HG03175 (cell line): Measurements from ENCODE around the gene THRA.

Source experiments
- ATAC-seq: cut with Tn5 transposase; IDR thresholded peaks from one replicate; pipeline ENCODE4 v1.9.1; 2021; ENCODE audit warnings: mild to moderate bottlenecking, moderate library complexity; ENCODE audit not compliant: unreplicated experiment

The THRA gene

GRCh38 chr17:40064971-40065768 is 2.4 kb downstream of the THRA start:
- no peak for ATAC-seq

DNA sequence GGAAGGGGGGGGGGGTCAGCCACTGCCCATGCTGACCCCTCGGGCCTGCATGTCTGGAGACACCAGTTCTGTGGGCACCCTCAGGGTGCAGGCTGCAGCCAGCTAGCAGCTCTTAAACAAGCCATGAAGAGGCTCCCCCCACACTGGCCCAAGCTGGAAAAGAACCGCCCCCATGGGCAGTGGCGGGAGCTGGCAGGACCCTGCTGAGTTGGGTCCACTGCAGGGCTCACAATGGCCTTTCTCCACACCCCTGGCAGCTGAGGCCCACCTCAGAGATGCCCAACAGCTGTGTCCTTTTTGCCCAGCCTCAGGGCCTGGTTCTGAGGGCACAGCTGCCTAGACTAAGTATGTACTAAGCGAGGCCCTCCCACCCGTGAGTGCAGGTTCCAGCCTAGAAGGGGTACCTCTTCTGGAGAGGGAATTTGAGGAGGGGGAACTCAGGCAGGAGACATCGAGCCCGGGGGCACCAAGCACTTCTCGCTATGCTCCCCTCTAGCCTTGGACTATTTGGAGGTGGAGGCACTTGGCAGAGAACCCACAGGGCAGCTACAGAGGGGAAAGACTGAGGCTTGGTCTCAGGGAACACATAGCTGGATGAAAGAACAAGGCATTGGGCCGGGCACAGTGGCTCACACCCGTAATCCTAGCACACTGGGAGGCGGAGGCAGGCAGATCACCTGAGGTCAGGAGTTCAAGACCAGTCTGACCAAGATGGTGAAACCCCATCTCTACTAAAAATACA is 3.2 kb downstream of the THRA start:
- ATAC-seq, result no peak

- ATAC-seq, result no peak
Measured at GRCh38 chr17:40067710-40068109, 4.9 kb downstream of the THRA start.

GRCh38 chr17:40068129-40068581 is 5.4 kb downstream of the THRA start:
- no peak for ATAC-seq

GRCh38 chr17:40068584-40068916 is 5.8 kb downstream of the THRA start:
- ATAC-seq, result no peak

DNA sequence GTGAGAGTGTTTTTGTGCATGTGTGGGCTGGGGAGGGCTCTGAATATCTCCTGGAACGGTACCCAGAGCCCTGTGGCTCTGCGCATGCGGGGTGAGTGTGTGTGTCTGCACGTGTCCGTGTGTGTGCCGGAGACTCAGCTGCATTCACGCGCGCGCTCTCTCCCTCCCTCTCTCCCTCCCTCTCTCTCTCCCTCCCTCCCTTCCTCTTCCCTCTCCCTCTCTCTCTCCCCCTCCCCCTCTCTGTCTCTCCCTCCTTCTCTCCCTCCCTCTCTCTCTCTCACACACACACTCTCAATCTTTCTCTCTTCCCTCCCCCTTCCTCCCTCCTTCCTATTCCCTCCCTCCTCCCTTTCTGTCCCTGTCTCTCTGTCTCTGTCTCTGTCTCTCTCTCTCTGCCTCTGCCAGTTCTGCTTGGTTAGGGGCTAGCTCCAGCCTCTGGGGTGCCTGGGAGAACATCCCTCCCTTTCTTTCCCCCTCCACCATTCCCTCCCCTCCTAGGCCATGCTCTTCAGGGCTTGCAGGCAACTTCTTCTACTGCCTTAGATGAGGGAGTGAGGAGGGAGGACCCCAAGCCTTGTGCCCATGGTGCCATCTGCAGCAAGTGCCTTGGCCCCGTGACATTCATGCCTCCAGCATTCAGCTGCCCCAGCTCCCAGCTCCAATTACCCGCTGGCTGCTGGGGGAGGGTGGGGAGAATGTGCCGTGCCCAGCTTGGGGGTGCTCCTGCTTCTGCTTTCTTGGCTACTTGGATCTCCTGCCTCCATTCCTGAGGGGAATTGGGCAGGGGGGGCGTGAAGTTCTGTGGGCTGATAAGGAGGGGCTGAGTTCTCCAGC is 6.4 kb downstream of the THRA start:
- no peak for ATAC-seq

- no peak for ATAC-seq
Measured at GRCh38 chr17:40069751-40070708, 7.3 kb downstream of the THRA start.

DNA sequence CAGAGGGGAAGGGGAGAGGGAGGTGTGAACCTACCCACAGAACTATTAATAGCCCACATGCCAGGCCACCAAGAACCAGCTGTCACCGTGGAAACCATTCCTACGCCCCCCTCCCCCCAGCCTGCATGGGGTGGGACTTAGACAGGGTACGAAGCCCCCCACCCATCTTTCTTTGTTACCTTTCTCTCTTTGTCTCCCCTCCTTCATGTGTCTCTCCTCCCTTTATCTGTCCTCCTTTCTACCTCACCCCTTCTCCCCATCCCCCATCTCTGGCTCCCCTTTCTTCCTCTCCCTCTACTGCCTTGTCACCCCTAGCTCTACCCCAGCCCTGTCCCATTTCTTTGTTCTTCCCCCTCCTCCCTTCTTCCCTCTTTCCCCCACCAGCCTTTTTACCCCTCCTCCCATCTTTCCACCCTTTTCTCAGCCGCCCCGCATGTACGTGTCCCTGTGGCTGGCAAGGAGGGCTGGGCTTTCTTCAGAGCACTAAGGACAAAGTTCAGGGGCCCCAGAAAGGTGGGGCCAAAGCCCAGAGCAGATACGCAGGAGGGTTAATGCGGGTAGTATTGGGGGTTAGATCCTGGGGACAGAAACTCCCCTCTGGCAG is 8.0 kb downstream of the THRA start:
- no peak for ATAC-seq

DNA sequence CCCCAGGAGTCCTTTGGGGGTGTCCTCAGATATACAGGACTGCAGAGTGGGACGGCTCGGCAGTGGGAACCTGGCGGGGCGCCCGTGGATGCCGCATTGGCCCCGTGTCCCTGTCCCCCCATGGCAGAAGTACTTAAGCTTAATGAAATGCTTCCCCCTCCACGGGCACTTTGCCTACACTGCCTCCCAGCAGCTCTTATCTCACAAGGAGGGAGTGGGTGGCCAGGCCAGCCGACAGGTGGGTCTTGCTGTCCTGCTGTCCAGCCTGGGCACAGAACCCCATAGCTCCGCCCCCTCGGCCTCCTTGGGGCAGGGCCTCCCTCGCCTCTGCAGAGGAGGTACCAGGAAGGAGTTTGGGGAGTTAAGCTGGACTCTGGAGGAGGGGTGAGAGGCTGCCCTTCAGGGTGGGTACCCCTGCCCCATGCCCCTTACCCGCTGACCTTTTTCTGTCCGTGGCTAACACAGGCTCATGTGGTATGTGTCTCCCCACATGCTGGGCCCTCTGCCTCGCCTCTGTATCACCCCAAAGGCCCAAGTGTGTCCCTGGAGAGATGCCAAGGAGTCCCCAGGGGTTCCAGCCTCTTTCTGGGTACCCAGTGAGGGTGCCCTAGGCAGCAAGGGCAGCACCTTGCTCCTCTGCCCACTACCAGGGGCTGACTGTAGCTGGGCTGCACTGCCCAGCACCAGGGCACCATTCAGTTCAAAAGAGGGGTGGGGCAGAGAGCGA is 8.7 kb downstream of the THRA start:
- no peak for ATAC-seq

DNA sequence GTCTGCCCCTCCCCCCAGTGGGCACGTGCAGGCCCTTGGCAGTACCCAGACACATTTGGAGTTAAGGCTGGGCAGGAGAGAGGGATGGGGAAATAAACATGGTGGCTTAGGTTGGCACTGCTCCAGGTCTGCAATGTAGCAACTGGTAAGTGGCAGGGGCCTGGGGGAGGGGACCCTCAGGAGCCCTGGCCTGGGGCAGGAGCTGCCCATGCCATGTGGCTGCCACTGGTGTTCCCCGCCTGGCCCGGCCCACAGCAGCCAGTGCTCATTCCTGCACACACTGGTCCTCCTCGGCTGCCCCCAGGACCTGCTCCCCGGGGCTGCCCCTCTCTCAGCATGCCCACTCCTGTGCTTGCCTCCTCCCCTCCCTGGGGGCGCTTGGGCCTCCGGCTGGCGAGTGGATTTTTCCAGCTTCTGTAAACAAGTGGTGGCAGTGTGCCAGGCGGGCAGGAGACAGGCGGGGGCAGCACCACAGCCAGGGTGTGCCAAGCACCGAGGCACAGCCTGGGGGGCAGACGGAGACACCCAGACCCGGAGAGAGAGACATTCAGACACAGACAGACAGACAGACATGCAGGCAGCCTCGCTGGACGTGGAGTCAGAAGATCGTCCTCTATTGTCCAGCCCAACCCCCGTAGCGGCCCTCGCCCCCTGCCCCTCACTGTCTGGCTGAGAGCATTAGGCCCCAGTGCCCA is 9.4 kb downstream of the THRA start:
- no peak for ATAC-seq

- ATAC-seq, result no peak
Measured at GRCh38 chr17:40072735-40073346, 10.1 kb downstream of the THRA start.

DNA sequence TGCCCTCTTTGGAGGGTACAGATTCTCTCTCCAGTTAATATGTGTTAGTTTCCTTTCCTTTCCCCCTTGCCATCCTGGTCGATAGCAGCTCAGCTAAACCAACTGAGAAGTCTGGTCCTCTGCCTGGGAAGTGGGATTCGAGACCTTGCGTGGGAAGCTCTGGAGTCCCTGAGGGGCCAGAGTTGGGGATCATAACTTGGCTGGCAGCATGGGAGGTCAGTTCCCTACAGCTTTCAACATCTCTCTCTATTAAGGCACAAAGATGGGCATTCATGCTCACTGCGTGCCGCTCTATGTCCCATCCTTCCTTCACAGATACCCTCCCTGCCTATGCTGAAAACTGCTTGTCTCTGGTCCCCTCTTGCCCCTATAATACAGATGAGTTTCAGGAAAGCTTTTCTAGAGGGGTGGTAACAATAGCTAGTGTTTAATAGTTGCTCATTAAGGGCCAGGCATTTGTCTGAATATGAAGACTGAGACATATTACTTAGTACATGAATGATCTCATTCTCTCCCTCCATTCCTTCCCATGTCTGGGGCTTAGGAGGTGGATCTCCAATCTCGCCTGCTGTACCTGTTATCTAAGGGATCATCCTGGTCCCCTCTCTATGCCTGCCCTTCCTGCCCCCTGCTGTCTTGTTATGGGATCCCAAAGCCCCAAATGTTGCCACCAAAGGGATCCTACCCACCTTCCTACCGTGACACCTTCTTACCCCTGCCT is 10.8 kb downstream of the THRA start:
- no peak for ATAC-seq

DNA sequence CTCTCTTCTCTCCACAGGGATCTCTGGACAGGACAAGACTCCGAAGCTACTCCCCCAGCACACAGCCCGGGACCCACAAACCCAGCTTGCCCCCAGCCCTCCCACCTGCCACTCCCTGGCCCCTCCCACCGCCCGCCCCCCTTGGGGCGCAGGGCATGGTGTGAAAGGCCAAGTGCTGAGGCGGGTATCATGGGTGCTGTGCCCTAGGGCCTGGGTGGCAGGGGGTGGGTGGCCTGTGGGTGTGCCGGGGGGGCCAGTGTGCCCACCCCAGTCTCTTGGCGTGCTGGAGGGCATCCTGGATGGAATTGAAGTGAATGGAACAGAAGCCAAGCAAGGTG is 11.4 kb downstream of the THRA start:
- ATAC-seq, result no peak

GRCh38 chr17:40074871-40075200 is 12.1 kb downstream of the THRA start:
- no peak for ATAC-seq

GRCh38 chr17:40075201-40075941 is 12.6 kb downstream of the THRA start:
- ATAC-seq, result no peak

- no peak for ATAC-seq
Measured at GRCh38 chr17:40075942-40076498, 13.3 kb downstream of the THRA start.

DNA sequence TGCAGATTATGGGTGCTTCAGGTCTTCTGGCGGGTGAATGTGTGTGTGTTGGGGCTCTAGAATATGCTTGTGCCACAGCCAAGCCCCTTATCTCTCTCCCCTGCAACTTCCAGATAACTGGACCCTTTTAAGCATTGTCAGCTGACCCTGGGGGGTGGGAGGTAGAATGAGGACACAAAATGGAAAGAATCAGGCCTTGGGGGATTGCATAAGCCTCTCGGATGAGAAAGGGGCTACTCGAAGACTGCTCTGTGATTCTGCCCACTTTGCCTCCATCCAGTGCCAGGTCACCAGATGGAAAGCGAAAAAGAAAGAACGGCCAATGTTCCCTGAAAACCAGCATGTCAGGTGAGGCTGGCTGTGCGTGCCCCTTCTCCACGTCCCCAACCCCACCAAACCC is 13.8 kb downstream of the THRA start:
- ATAC-seq, result no peak
